ENCODE measurements around the gene ZNF544.

ZNF544 gene

GRCh38 chr19:58203814-58204475 lies 24.8 kb upstream of the ZNF544 start:
- TF ChIP-seq CTCF (conservative IDR thresholded peaks at IDR 0.05; ENCODE audit: low read depth, low read length), result no peak
- peak overlapping the region; percentile 5 for H3K4me3 ChIP-seq (ENCODE audit: low read length)
- no peak for DNase-seq (ENCODE audit: low read depth)

GRCh38 chr19:58204566-58204965 lies 24.1 kb upstream of the ZNF544 start:
- no peak for DNase-seq (ENCODE audit: low read depth)
- TF ChIP-seq CTCF (conservative IDR thresholded peaks at IDR 0.05; ENCODE audit: low read depth, low read length), result no peak
- no peak overlapping the region for H3K4me3 ChIP-seq (ENCODE audit: low read length)

- no peak for DNase-seq (ENCODE audit: low read depth)
- TF ChIP-seq CTCF (conservative IDR thresholded peaks at IDR 0.05; ENCODE audit: low read depth, low read length), result no peak
- H3K4me3 ChIP-seq (ENCODE audit: low read length), result no peak overlapping the region
Observed at GRCh38 chr19:58209577-58209976, 19.1 kb upstream of the ZNF544 start.

- no peak for DNase-seq (ENCODE audit: low read depth)
- no peak overlapping the region for H3K4me3 ChIP-seq (ENCODE audit: low read length)
- no peak for TF ChIP-seq CTCF (conservative IDR thresholded peaks at IDR 0.05; ENCODE audit: low read depth, low read length)
Observed at GRCh38 chr19:58212336-58213074, 16.2 kb upstream of the ZNF544 start.

GRCh38 chr19:58213075-58213369 lies 15.7 kb upstream of the ZNF544 start:
- TF ChIP-seq CTCF (conservative IDR thresholded peaks at IDR 0.05; ENCODE audit: low read depth, low read length), result no peak
- DNase-seq (ENCODE audit: low read depth), result no peak

GRCh38 chr19:58217069-58217481 lies 11.6 kb upstream of the ZNF544 start:
- TF ChIP-seq CTCF (conservative IDR thresholded peaks at IDR 0.05; ENCODE audit: low read depth, low read length), result no peak
- DNase-seq (ENCODE audit: low read depth), result no peak
- no peak overlapping the region for H3K4me3 ChIP-seq (ENCODE audit: low read length)

More at GRCh38 chr19:58213075-58213369, 15.7 kb upstream of the ZNF544 start:
- H3K4me3 ChIP-seq (ENCODE audit: low read length), result no peak overlapping the region

Data from retinal pigment epithelial cell (primary cell).